OCI-LY3 (cell line): ENCODE measurements around the gene LEUTX.

Experiments used
- EZH2phosphoT487 ChIP-seq: fragments of 200-600 bp; shearing (Covaris generic); IDR thresholded peaks from 2 replicates; pipeline ENCODE4 v1.6.1; 2018; ENCODE audit warnings: antibody characterized with exemption, mixed run types, low read depth
- TF ChIP-seq, protein P1 (sequence below): fragments of 200-600, 300-600 bp; sonication (generic); IDR thresholded peaks from 2 replicates; pipeline ENCODE4 v1.5.1; 2014; ENCODE audit warnings: antibody characterized with exemption, low read length, low read depth

DNA sequence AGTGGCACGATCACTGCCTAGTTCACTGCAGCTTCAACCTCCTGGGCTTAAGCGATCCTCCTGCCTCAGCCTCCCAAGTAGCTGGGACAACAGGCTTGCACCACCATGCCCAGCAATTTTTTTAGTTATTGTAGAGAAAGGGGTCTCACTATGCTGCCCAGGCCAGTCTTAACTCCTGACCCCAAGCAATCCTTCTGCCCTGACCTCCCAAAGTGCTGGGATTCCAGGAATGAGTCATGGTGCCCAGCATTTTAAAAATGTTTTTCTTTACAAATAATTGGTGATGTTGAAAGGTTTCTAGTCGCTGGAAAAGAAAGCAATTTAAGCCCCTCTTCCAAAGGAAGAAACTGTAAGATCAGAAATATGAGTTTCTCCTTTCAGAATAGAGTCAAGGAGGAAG, 35.9 kb downstream of the LEUTX start:
- TF ChIP-seq, protein P1, sequence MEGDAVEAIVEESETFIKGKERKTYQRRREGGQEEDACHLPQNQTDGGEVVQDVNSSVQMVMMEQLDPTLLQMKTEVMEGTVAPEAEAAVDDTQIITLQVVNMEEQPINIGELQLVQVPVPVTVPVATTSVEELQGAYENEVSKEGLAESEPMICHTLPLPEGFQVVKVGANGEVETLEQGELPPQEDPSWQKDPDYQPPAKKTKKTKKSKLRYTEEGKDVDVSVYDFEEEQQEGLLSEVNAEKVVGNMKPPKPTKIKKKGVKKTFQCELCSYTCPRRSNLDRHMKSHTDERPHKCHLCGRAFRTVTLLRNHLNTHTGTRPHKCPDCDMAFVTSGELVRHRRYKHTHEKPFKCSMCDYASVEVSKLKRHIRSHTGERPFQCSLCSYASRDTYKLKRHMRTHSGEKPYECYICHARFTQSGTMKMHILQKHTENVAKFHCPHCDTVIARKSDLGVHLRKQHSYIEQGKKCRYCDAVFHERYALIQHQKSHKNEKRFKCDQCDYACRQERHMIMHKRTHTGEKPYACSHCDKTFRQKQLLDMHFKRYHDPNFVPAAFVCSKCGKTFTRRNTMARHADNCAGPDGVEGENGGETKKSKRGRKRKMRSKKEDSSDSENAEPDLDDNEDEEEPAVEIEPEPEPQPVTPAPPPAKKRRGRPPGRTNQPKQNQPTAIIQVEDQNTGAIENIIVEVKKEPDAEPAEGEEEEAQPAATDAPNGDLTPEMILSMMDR, result no peak
- TF ChIP-seq EZH2phosphoT487, result no peak
